Measurements from ENCODE around the gene GPHN. TPM values are rescaled to one million over a fixed set of nuclear protein-coding genes. Genes with fewer than 3 reads are reported as not detected.

Gene GPHN
- total and polyA plus RNA-seq, 10 of the 15 experiments (the other 5 are each of a cell fraction or from before 2014, with no cell fraction given): 22.3 to 48.8 (median 33.1) TPM

GRCh38 chr14:66746316-66747006 is 238.5 kb downstream of the GPHN start:
- in situ Hi-C loops (cut with MboI) (no loop called here), intact Hi-C loops (cut with micrococcal nuclease; ENCODE audit: unreplicated experiment) (loop anchor here (1.0 to 10.0 kb wide), 3 partner anchors 122 to 368 kb away; no protein-coding TSS in a partner anchor)
- DNase-seq (ENCODE audit: low read depth, low spot score) (no peak), ATAC-seq (peak; percentile 80), FAIRE-seq (no peak)
- H4K20me1 ChIP-seq (ENCODE audit: control insufficient read depth, insufficient read depth): no peaks in the 10 kb centered on the region
- TF ChIP-seq SMC3 (IDR thresholded peaks at IDR 0.05; ENCODE audit: borderline replicate concordance, low read length) (peak; percentile 52; the same call in 1 of the 2 replicates), POLR2A (IDR thresholded peaks at IDR 0.05; ENCODE audit: low read depth, low read length) (no peak), RAD21 (IDR thresholded peaks at IDR 0.05; ENCODE audit: insufficient read depth, low read depth, low read length) (peak; percentile 59), CTCF (IDR thresholded peaks at IDR 0.05 in 2 of 3, conservative IDR thresholded peaks at IDR 0.05 in 1 of 3; ENCODE audit: control insufficient read depth in 2 of 3, extremely low read depth in 1 of 3, insufficient read depth in 1 of 3, low read depth in 3 of 3, low read length in 3 of 3) (peak; percentile 40 to 53 (median 43))
- no peak overlapping the region for H3K4me2 ChIP-seq (ENCODE audit: control insufficient read depth, insufficient read depth)
- H3K9me3 ChIP-seq (replicated peaks; ENCODE audit: control insufficient read depth, insufficient read depth, low read length): no peaks in the 10 kb centered on the region; the same call in 2 of the 3 replicates
- no peak overlapping the region for H3K27ac ChIP-seq (ENCODE audit: control insufficient read depth, insufficient read depth)
- POLR2A ChIA-PET: no interaction called here
- H3K79me2 ChIP-seq (ENCODE audit: control insufficient read depth, insufficient read depth, low read length): no peaks in the 10 kb centered on the region
- 88% methylated on average over 2 of the region's 2 CpGs for WGBS (ENCODE audit: insufficient coverage, insufficient replicate concordance, low lambda C conversion rate, missing lambda C conversion rate)
- BruUV-seq (replicated peaks): no TSS peak
- SMC1A ChIA-PET (ENCODE audit: uncharacterized antibody, unreplicated experiment): interaction anchor here (0.6 to 2.0 kb wide), 9 partner anchors 12 to 249 kb away, joined by 3 to 30 read pairs (median 4); no protein-coding TSS in a partner anchor
- no peak overlapping the region for H3K4me3 ChIP-seq
- no peak overlapping the region for H2AFZ ChIP-seq (ENCODE audit: control insufficient read depth, low read depth, low read length)
- H3K9ac ChIP-seq (ENCODE audit: control insufficient read depth, insufficient read depth, low read length): no peak overlapping the region
- CTCF ChIA-PET: interaction anchor here (0.6 to 5.2 kb wide), 10 partner anchors 21 to 387 kb away, joined by 3 to 47 read pairs (median 3); no protein-coding TSS in a partner anchor
- RAD21 ChIA-PET (ENCODE audit: unreplicated experiment): interaction anchor here (1.0 to 1.6 kb wide), 5 partner anchors 8 to 251 kb away, joined by 3 to 11 read pairs (median 5); no protein-coding TSS in a partner anchor
- H3K36me3 ChIP-seq (ENCODE audit: control insufficient read depth in 2 of 2, insufficient read depth in 2 of 2, low read length in 1 of 2): no peaks in the 10 kb centered on the region; a peak in 1 of 4 replicates
- no peaks in the 10 kb centered on the region for H3K27me3 ChIP-seq (replicated peaks in 1 of 2; ENCODE audit: control insufficient read depth in 2 of 2, insufficient read depth in 2 of 2, low read length in 1 of 2)
- H3K4me1 ChIP-seq (ENCODE audit: control insufficient read depth, insufficient read depth, low read length): no peaks in the 10 kb centered on the region
